Nucleus accumbens (tissue), 56 donors: Measurements from ENCODE around the gene KRT35.

Source experiments
- DNase-seq, 56 donors: peaks; one replicate each; lab custom pipeline; 2025; lab: John Stamatoyannopoulos, UW

The KRT35 gene

GRCh38 chr17:41428591-41429291 is 52.2 kb downstream of the KRT35 start:
- no peak for DNase-seq
